Measurements from ENCODE around the gene RCN2.

RCN2 gene

GRCh38 chr15:76976572-76977270, 45.2 kb downstream of the RCN2 start:
- peak; percentile 47 to 61 for DNase-seq

- DNase-seq: no peak
Measured at GRCh38 chr15:76978522-76979330, 47.2 kb downstream of the RCN2 start.

- DNase-seq: no peak
Measured at GRCh38 chr15:76979331-76979925, 47.9 kb downstream of the RCN2 start.

GRCh38 chr15:76979996-76980520, 48.5 kb downstream of the RCN2 start:
- DNase-seq: no peak

GRCh38 chr15:76982356-76982755, 50.8 kb downstream of the RCN2 start:
- DNase-seq: no peak

DNA sequence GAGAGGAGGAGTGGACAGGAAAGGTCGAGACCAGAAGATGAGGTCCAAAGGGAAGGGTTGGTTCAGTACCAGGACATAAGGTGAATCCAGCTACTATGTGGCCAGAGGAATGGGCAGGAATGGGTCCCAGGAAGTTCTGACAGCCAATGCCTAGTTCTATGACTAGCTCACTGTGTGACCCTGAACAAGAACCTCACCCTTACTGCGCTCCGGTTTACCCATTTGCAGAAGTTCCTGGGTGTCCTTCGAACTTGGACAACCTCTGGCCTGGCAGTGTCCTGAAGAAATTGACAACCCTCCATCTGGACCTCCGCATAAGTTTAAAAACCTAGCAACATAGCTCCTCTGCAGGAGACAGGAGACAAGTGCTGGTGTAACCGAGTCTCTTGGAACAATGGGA, 51.2 kb downstream of the RCN2 start:
- no peak for DNase-seq

GRCh38 chr15:76983590-76984375, 52.2 kb downstream of the RCN2 start:
- peak; percentile 89 to 90 for DNase-seq

- no peak for DNase-seq
Measured at GRCh38 chr15:76986743-76987142, 55.2 kb downstream of the RCN2 start.

DNA sequence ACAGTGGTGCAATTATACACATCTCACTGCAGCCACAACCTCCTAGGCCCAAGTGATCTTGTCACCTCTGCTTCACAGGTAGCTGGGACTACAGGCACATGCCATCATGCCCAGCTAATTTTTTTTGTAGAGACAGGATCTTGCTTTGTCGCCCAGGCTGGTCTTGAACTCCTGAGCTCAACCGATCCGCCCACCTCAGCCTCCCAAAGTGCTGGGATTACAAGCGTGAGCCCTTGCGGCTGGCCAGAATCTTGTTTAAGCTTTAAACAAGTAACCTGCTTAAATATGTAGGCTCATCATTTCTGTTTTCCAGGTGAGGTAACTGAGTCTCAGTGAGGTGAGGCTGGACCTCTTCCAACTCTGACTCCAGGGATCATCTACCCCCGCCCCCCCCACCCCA, 55.7 kb downstream of the RCN2 start:
- no peak for DNase-seq

DNA sequence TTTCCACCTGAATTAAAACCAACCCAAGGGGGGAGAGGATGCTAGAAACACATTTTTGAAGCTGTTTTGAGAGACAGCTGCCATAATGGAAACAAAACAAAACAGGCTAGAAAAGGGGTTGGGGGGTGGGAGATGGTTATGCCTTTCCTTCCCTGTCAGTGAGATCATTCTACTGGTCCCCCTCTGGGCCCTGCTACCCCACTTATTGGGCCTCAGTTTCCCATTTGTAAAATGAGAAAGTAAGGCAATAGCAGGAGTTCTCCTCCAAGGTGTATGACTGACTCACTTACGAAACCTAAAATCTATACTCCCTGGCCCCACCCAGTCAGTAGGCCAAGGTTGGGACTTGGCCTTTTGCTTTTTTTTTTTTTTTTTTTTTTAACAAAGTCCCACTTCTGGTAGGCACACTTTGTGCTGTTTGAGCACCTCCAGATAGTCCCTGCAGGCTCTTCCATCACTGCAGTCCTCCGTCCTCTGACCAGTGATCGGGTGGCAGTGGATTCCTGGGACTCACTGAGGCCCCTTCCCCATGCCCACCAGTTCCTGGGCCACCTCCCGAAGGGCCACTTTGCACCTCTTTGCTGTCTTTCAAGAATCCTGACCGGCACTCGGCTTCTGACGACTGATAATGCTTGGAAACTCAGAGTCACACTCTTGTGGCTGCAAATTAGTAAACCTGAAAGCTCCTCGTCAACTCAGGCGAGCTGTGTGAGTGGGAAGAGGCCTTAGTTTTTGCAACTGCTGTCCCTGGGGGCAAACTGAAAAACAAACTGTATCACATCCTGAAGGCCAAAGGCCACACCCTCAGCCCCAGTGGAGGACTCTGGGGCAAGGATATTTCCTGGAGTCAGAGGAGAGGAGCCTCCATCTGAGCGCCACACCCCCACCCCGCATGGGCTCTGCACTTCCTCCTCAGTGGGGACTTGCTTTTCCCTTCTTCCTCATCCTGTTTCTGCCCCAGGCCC, 56.6 kb downstream of the RCN2 start:
- DNase-seq: peak; percentile 94

GRCh38 chr15:76988867-76989780, 57.6 kb downstream of the RCN2 start:
- peak in 1 of 2 experiments; percentile 60 for DNase-seq

DNA sequence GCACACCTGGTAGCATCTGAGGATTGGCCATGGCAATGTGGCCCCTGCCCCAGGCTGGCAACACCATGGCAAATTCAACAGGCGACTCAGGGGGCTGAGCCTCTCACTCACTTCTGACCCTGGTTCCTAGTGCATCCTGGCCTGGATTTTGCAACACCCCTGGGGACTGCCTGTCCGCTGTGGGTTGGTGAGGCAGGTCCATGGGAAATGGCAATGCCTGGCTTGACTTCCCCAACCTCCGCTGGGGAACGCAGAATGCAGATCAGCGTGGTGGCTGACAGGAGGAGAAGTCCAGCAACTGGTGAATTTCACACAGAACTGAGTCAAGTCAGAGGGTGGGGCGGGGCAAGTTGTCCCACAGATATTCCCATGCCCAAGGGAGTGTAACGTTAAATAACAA, 59.5 kb downstream of the RCN2 start:
- no peak for DNase-seq

- DNase-seq: no peak
Measured at GRCh38 chr15:76991741-76992645, 60.4 kb downstream of the RCN2 start.

GRCh38 chr15:76993114-76993725, 61.7 kb downstream of the RCN2 start:
- DNase-seq: no peak

GRCh38 chr15:76994001-76994400, 62.5 kb downstream of the RCN2 start:
- DNase-seq: peak; percentile 53 to 56

- no peak for DNase-seq
Measured at GRCh38 chr15:76994496-76994895, 62.9 kb downstream of the RCN2 start.

DNA sequence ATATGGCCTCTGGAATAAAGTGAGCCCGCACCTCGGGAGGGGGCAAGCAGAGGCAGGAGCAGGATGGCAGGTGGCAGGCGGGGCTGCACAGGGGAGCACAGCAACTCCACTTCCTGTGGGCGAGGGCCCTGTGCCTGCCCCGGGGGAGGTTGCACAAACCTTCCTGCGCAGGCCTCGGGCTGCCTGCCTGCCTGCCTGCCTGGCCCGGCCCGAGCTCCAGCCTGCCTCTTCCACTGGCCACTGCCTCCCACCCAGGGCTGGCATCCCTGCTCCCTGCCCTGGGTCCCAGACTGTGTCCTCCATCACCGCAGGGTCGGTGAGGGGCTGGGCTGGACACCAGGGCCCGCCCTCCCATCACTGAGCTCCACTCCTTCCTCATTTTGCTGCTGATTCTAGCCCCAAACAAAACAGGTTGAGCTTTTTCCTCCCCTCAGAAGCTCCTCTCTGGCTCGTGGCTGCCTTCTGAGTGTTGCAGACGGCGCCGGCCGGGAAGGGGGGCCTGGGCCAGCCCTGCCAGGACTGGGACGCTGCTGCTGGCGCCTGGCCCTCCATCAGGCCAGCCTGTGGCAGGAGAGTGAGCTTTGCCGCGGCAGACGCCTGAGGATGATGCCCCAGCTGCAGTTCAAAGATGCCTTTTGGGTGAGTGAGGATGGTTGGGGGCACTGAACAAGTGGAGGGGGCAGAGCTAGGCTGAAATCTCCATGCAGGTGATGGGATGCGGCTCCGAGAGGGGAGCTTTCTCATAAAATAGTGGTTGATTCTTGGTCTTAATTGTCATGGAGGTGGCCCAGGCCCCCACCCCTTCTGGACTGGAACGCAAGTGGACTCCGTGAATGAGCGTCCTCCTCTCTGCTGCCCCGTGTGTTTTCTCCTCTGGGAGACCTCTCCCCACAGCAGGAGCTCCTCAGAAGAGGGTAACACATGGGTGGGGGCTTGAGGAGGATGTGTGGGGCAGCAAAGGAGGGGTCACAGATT, 63.7 kb downstream of the RCN2 start, which contains the start of gene PSTPIP1:
PSTPIP1 (plus strand) TSS at position 156 of the 975 bp plus-strand sequence; CDS start at position 604, 448 bp downstream.
- DNase-seq: peak; percentile 75 to 83
